ENCODE data around the gene KRTAP1-1.
"Not testable (repeated sequence)": the region's sequence is repeated elsewhere in the genome, so short reads cannot be mapped to it uniquely, and the experiment has no call there.

Gene KRTAP1-1

GRCh38 chr17:41054556-41054955, 13.3 kb upstream of the KRTAP1-1 start:
- DNase-seq: not testable (repeated sequence)

- no peak for DNase-seq
Observed at GRCh38 chr17:41054025-41054424, 12.8 kb upstream of the KRTAP1-1 start.

- no peak for DNase-seq
Observed at GRCh38 chr17:41052566-41052965, 11.3 kb upstream of the KRTAP1-1 start.

GRCh38 chr17:41049110-41049509, 7.9 kb upstream of the KRTAP1-1 start:
- DNase-seq: no peak

GRCh38 chr17:41048441-41048840, 7.2 kb upstream of the KRTAP1-1 start:
- no peak for DNase-seq

- DNase-seq: not testable (repeated sequence)
Observed at GRCh38 chr17:41046735-41047465, 5.7 kb upstream of the KRTAP1-1 start, which contains the start of gene KRTAP2-1. KRTAP2-1 (minus strand) TSS chr17:41047316; CDS start chr17:41047267, 49 bp downstream.

- DNase-seq: no peak
Observed at GRCh38 chr17:41042953-41043352, 1.7 kb upstream of the KRTAP1-1 start.

- DNase-seq: no peak
Observed at GRCh38 chr17:41037853-41038350, 3.3 kb downstream of the KRTAP1-1 start.

GRCh38 chr17:41034346-41034935, 6.8 kb downstream of the KRTAP1-1 start, which contains the start of gene KRTAP1-3:
KRTAP1-3 (minus strand) TSS chr17:41034874; CDS start chr17:41034821, 53 bp downstream.
- DNase-seq: not testable (repeated sequence)

- no peak for DNase-seq
Observed at GRCh38 chr17:41029633-41030245, 11.5 kb downstream of the KRTAP1-1 start, which contains the start of gene KRTAP1-4. KRTAP1-4 (minus strand) TSS chr17:41030195; CDS start chr17:41030078, 117 bp downstream.

GRCh38 chr17:41026715-41027471, 14.4 kb downstream of the KRTAP1-1 start, which contains the start of gene KRTAP1-5:
KRTAP1-5 (minus strand) TSS chr17:41027208; CDS start chr17:41027155, 53 bp downstream.
- DNase-seq: no peak

- no peak for DNase-seq
Observed at GRCh38 chr17:41024697-41025096, 16.6 kb downstream of the KRTAP1-1 start.

GRCh38 chr17:41020336-41020735, 20.9 kb downstream of the KRTAP1-1 start:
- DNase-seq: no peak

- no peak for DNase-seq
Observed at GRCh38 chr17:41019415-41019814, 21.8 kb downstream of the KRTAP1-1 start.

GRCh38 chr17:41018541-41018940, 22.7 kb downstream of the KRTAP1-1 start:
- no peak for DNase-seq

- no peak for DNase-seq
Observed at GRCh38 chr17:41016578-41017215, 24.6 kb downstream of the KRTAP1-1 start.

GRCh38 chr17:41015454-41015853, 25.8 kb downstream of the KRTAP1-1 start:
- no peak for DNase-seq

- DNase-seq: no peak
Observed at GRCh38 chr17:41013606-41014005, 27.6 kb downstream of the KRTAP1-1 start.

GRCh38 chr17:41013181-41013580, 28.1 kb downstream of the KRTAP1-1 start:
- no peak for DNase-seq

GRCh38 chr17:41012326-41013120, 28.7 kb downstream of the KRTAP1-1 start:
- DNase-seq: no peak

- DNase-seq: no peak
Observed at GRCh38 chr17:41010441-41010840, 30.8 kb downstream of the KRTAP1-1 start.

All from CD4-positive, alpha-beta T cell treated with Interleukin-6 for 4 hours (primary cell).